Activated CD4-positive, alpha-beta T cell treated with anti-CD3 and anti-CD28 coated beads, Interleukin-2, Interleukin-4, amounts not matched to agents 100 ng/mL and 50 ng/mL, durations not matched to agents 16 hours and 8 hours (primary cell): Measurements from ENCODE around the gene KYNU.
"Not testable (repeated sequence)": the region's sequence is repeated elsewhere in the genome, so short reads cannot be mapped to it uniquely, and the experiment has no call there.

Source experiments
- DNase-seq: peaks from one replicate; pipeline ENCODE4 v3.0.0-alpha.2; 2020; ENCODE audit warnings: low spot score

KYNU gene

DNA sequence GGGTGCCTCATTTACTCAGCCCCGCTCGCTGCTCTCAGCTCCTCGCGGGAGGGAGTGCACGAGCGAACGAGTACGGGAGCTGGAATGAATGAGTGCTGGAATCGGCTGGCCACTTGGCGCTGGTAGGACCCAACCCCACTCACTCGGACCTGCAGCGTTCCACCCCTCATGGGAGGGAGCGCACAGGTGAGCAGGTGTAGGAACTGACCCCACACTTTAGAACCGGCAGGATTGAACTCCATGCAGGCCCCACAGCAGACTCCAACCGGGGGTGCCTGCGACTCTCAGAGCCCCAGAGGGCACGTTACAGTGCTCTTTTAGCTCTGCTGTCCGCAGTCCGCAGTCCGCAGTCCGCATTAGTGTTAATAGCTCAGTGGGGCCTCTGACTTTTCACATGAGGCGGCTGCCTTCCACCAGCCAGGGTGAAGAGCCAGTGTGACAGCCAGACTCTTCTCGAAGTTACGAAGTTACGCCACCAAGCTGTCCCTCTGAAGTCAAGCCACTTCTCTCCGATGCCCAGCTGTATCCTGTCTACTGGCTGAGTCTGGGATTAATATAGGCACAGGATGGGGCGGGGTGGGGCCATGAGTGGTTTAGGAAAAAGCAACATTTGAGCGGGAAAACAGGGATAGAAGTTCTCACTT lies 149.1 kb downstream of the KYNU start:
- DNase-seq = no peak

DNA sequence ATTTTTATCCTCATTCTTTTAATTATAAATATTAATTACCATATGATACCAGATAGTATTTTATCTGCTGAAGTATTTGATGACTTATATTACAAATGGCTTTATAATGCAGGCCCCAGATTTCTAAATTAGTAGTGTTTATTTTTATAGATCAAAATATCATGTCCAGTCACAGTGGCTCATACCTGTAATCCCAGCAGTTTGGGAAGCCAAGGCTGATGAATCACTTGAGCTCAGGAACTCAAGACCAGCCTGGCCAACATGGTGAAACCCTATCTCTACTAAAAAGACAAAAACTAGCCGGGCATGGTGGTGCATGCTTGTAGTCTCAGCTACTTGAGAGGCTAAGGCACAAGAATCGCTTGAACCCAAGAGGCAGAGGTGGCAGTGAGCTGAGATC lies 151.7 kb downstream of the KYNU start:
- no peak for DNase-seq

DNA sequence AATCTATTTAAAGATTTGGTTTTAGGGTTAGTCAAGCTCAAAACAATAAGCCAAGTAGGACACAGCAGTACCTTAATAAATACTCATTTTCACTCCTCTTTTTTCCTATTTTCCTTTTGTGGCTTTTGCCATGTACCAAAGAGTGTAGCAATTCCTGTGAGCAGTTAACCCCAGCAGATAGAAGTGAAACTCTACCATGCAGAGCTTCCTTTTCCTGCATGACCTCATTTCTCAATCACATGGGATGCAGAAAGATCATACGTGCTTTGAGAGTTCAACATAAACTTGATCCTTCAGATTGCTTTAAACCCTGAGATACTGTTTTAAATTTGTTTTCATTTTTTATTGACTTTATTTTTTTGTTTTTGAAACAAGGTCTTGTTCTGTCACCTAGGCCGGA lies 152.7 kb downstream of the KYNU start:
- no peak for DNase-seq

DNA sequence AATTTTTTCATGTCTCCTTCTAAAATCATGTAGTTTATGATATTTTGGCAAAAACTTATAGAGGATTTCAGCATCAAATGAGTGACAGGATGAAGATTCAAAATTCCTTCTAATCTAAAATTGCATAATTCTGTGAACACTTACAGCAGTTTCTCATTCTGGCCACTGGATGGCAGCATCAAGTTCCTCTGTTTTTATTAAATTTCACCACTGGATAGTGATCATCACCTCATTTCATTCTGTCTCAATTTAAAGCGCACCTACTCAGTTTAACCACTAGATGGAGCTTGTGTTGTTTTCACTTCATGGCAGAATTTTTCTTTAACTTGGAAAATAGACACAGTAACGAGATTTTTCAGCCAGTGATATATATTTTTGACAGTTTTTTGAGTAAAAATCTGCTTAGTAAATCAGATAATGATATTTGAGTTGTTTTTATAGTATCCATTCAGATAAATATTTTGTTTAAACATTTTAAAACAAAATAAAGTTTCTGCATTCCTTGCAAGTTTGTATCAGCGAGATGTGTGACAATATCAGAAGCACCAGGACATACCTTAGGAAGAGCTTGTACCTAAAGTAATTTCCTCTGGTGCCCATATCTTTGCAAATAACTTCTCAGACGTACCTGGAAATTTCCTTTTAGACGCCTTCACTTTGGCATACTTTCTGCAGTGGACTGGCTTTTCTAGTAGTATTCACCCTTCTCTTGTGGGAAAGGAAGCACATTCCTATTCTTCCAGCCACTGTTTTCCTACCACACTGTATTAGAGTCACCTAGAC lies 157.0 kb downstream of the KYNU start:
- peak; percentile 84 for DNase-seq

DNA sequence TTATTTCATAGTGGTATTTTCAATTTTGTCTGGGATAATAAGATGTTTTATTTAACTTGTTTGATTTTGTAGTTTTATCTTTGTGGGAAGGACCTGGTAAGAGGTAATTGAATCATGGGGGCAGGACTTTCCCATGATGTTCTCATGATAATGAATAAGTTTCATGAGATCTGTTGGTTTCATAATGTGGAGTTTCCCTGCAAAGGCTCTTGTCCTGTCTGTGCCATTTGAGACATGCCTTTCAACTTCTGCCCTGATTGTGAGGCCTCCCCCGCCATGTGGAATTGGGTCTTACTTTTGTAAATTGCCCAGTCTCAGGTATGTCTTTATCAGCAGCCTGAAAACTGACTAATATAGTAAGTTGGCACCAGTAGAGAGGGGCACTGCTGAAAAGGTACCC lies 174.0 kb downstream of the KYNU start:
- no peak for DNase-seq

DNA sequence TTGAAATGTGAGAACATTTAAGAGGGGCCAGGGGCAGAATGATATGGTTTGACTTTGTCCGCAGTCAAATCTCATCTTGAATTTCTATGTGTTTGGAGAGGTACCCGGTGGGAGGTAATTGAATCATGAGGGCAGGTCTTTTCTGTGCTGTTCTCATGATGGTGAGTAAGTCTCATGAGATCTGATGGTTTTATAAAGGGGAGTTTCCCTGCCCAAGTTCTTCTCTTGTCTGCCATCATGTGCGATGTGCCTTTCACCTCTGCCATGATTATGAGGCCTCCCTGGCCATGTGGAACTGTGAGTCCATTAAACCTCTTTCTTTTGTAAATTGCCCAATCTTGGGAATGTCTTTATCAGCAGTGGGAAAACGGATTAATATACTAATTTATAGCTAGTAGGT lies 176.0 kb downstream of the KYNU start:
- not testable (repeated sequence) for DNase-seq

DNA sequence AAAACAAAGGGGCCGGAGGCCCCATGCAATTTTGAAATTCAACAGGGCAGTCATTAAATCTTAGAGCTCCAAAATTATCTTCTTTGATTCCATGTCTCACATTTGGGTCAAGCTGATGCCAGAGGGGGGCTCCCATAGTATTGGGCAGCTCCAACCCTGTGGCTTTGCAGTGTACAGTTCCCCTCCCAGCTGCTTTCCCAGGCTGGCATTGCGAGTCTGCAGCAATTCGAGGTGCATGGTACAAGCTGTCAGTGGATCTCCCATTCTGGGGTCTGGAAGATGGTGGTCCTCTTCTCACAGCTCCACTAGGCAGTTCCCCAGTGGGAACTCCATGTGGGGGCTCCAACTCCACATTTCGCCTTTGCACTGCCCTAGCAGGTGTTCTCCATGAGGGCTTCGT lies 179.1 kb downstream of the KYNU start:
- no peak for DNase-seq

DNA sequence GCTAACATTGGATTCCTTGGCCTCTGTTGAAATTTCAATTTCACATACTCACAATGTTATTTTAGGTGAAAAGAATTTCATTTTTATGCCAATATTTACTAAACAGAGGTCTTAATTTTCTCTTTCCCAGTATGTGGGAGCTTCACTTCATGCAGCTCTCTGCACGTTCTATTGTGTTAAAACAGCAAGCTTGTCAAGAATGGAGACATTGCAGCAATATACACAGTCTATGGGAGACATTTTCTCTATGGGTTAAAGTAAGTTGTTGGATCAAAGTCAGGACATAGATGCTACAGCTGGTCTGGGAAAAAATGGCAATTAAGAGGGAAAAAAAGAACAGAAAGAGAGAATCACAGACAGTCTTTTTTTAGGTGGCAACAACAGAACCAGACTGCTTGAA lies 181.4 kb downstream of the KYNU start:
- DNase-seq = no peak

DNA sequence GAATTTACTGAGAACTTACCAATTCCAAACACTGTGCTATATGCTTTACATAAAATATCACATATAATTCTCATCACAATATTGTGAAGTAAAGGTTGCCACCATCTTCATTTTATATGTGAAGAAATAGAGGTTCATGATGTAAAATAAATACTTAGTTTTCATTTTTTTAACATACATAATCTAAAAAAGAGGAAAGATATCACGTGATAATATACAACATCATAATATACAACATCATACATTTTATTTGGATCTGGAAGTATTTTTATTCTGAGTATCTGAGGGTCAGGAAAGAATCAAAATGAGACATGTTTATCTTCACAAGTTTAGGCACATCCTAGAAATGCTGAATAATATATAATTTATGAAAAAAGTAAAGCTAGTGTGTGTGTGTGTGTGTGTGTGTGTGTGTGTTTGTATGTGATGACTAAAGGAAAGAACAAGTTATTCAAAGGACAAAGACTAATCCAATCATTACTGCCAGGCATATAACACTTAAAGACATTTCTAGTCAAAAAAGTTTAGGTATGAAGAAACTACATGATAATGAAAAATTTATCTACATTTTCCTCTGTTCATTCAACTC lies 186.2 kb downstream of the KYNU start:
- no peak for DNase-seq

DNA sequence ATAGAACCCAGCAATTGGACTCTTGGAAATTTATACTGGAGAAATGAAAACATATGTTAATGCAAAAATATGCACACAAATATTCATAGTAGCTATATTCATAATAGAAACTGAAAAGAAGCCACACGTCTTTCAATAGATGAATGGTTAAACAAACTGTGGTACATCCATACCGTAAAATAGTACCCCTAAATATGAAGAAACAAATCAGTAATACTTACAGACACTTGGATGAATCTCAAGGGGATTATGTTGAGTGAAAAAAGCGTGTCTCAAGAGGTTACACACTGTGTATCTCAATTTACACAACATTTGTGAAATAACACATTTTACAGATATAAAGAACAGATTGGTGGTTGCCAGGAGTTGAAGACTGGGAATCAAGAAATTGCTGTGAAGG lies 190.6 kb downstream of the KYNU start:
- no peak for DNase-seq

DNA sequence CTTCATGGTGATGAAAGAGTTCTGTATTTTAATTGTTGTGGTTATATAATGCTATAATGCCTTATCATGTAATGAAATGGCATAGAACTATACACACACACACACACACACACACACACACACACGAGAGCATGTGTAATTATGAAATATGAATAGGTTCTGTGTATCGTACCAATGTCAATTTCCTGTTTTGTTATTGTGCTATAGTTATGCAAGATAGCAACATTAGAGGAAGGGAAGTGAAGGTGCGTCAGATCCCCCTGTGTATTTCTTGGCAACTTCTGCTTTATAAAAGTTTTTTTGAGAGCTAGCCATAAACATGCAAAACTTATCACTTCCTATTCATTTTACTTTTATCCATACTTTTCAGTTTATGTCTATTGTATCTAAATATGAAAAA lies 191.0 kb downstream of the KYNU start:
- no peak for DNase-seq

DNA sequence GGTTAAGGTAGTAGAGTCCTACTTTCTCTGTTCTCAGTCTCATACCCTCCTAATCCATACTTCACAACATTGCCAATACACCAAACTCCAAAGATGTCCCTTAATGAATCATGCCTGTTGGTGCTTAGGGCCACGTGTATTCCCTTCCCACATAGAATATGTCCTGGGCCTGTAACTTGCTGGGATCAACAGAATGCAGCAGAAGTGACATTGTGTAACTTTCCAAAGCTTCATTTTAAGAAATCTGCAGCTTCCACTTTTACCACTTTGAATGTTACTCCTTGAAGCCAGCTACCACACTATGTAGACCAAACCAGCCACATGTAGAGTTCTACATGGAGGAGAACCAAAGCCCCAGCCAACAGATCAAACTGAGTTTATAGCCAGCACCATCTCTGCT lies 193.2 kb downstream of the KYNU start:
- DNase-seq = no peak

DNA sequence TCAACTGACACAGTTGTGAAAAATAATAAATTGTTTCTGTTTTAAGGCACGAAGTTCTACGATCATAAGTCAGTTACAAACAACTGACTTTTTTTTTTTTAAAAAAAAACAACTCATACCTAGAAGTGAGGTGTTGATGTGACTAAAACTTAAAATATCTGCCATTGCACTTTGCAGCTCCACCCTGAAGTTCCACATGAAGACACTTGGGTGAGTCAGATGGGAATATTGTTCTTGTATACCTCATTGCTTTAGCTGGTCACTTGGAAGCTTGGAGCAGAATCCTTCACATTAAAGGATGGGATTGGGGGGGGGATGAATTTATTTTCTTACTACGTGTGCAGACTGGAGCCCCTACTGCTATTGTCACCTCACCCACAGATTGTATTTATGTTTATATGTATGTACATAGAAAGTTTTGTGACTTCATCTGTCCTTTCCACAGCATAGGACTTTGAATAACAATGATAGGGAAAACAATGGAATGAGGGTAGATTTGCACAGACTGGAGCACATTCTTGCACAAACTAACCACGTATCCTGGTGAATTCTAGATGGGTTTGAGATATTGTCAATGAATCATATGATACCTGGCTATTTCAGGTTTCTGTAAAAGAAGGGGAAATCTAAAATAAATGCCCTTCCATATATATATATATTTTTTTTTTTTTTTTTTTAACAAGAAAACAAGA lies 193.9 kb downstream of the KYNU start:
- DNase-seq = no peak

DNA sequence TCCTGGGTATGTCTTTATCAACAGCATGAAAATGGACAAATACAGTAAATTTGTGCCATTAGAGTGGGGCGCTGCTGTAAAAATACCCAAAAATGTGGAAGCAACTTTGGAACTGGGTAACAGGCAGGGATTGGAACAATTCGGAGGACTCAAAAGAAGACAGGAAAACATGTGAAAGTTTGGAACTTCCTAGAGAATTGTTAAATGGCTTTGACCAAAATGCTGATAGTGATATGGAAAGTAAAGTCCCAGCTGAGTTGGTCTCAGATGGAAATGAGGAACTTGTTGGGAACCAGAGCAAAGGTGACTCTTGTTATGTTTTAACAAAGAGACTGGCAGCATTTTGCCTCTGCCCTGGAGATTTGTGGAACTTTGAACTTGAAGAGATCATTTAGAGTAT lies 197.4 kb downstream of the KYNU start:
- DNase-seq = not testable (repeated sequence)

DNA sequence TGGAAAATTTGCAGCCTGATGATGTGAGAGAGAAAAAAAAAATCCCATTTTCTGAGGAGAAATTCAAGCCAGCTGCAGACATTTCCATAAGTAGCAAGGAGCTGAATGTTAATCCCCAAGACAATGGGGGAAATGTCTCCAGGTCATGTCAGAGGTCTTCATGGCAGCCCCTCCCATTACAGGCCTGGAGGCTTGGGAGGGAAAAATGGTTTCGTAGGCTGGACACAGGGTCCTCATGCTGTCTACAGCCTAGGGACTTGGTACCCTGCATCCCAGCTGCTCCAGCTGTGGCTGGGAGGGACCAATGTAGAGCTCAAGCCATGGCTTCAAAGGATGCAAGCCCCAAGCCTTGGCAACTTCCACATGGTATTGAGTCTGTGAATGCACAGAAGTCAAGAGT lies 198.2 kb downstream of the KYNU start:
- no peak for DNase-seq

DNA sequence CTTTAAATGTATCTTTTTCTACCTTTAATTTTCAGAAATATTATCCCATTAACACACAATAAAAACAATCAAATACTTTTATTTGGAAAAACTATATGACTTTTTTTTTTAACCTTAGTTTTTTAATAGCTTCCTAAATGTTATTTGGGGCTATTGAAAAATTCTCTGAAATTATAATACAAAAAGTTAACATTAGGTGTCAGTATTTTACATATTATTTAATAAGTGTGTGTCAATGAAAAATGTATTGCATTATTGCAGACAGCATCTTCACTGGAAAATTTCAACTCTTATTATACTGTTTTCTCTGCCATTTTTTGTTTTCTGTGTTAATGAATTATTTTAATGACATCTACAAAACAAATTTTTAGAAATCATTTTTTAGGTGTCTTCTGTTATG lies 200.6 kb downstream of the KYNU start:
- no peak for DNase-seq

DNA sequence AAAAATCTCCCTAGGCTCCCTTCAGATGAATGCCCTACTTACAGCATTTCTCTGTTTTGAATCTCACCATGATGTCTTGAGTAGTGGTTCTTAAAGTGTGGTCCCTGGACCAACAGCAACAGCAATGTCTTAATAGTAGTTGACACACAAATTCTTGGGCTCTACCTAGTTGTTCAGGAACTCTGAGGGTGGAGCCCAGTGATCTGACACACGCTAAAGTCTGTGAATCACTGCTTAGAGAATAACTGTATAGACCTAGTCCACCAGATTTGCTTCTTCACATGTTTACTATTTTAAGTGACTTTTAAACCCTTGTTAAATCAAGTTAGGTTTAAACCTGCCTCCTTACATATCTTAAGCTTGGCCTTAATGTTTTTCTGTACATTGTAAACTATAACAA lies 204.2 kb downstream of the KYNU start:
- no peak for DNase-seq

DNA sequence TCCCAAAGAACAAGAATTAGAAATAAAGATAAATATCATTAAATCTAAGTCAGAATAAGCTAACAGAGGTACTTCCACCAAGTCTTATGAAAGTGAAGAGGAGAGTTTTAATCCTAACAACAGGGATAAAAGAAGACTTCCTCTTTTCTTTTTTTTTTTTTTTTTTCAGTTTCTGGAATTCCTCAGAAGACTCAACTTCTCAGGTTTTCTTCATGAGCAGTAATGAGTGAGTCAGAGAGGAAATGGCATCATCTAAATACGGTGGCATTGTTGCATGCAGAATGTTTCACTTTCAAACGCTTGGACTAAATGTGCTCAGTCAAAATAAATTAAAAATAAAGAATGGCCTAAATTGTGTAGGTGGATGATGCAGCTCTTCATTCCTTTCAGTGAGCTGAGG lies 206.2 kb downstream of the KYNU start:
- peak; percentile 48 for DNase-seq

DNA sequence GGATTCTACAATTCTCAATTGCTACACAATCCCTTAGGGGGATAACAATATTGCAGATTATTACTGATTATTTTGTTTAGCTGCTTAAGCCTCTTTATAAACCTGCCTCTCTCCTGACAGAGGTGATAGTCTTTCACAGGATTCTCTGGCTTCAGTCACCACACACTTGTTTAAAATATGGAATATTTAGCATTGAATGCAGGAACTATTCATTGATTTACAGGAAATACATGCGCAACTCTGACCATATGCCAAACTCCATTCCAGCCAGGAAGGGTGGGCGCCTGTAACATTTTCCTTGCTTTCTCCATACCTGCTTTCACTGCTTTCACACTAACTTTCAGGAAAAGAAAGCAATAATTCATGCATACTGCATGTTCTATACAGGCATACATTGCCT lies 207.0 kb downstream of the KYNU start:
- DNase-seq = no peak

DNA sequence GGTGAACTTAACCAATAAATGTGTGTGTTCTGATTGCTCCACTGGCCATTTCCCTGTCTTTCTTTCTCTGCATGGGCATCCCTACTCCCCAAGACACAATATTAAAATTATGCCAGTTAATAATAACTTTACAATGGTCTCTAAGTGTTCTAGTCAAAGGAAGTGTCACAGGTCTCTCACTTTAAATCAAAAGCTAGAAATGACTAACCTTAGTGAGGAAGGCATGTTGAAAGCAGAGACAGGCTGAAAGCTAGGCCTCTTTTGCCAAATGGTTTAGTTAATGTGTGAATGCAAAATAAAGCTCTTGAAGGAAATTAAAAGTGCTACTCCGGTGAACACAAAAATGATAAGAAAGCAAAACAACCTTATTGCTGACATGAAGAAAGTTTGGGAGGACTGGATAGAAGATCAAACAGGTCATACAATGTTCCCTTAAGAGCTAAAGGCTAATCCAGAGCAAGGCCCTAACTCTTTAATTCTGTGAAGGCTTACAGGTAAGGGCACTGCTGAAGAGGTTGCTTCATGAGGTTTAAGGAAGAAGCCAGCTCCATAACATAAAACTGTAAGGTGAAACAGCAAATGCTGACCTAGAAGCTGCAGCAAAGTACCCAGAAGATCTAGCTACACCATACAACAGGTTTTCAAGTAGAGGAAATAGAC lies 207.8 kb downstream of the KYNU start:
- DNase-seq = peak; percentile 64

DNA sequence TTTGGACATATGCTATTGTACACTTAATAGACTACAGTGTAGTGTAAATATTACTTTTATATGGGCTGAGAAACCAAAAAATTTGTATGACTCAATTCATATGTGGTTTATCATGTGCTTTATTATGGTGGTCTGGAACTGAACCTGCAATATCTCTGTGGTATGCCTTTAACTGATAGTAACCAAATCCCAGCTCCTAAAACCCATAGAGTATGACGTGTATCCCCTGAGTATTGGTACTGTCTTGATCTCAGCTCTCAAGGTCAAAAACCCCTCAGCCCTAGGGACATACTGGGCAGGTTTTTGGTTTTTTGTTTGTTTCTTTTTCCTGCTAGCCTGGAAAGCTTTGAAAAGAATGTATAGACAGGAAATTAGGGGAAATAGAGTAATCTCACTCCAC lies 209.6 kb downstream of the KYNU start:
- DNase-seq = no peak

DNA sequence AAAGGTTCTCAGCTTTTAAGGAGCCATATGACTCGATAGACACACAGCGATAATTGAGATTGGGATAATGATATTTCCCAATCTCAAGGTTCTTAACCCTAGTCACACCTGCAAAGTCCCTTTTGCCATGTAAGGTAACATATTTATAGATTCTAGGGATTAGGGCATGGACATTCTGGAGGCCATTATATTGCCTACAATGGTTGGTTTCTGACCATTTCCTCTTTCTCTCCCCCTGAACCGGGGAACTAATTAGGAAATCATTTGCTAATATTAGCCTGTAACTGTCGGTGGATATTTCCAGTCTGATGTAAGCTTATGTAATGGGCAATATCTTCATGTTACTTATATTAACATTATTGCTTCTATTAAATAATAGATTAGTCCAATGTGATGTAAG lies 210.9 kb downstream of the KYNU start:
- no peak for DNase-seq
